Heart left ventricle (tissue), 13 donors: ENCODE results near the gene RPTN.

Experiments used
- POLR2A ChIP-seq, 2 donors: fragments of 450-650 bp; IDR thresholded peaks; one replicate each; pipeline ENCODE4 v1.6.1; 2017; ENCODE audit warnings: antibody characterized with exemption in 2 of 2, mild to moderate bottlenecking in 2 of 2, moderate library complexity in 2 of 2
- TF ChIP-seq, protein P1 (sequence below), 12 donors: fragments of 200-600 bp; sonication (generic) in 4 of 12; IDR thresholded peaks; one replicate each; pipeline versions ENCODE4 v1.5.0 to v1.8.0; 2018 to 2022; ENCODE audit warnings: antibody characterized with exemption in 12 of 12, mild to moderate bottlenecking in 5 of 12
- donor health status: ischemic (EF 13 %, LVEDD 7.1; RV severe dilation, severe dysfunction).
- donor health status: DM: no; HTN: yes; CAD: no.
- donor health status: DM: no; HTN: no; CAD: no.
- donor health status: ischemic (EF 25% LVEDD 6.9; RV normal size, moderate dysfunction).
- donor health status: ischemic (EF 25% LVEDD 5.7; RV mildly dilated, moderate dysfunction).
- donor health status: ischemic (EF 35%, LVEDD 5.7; RV mildly dilated, moderate dysfunction).
- donor health status: nonischemic (EF 11% LVEDD 7.7; RV severe dilation, severe dysfunction).
- donor health status: DM: yes; HTN: yes; CAD: no.
- donor health status: PGD.
- donor health status: ischemic (EF 29% LVEDD 5.4; RV normal size, mild dysfunction).
- donor health status: nonischemic (EF 23%, LVEDD 6.1; RV moderate dilation, normal function).

DNA sequence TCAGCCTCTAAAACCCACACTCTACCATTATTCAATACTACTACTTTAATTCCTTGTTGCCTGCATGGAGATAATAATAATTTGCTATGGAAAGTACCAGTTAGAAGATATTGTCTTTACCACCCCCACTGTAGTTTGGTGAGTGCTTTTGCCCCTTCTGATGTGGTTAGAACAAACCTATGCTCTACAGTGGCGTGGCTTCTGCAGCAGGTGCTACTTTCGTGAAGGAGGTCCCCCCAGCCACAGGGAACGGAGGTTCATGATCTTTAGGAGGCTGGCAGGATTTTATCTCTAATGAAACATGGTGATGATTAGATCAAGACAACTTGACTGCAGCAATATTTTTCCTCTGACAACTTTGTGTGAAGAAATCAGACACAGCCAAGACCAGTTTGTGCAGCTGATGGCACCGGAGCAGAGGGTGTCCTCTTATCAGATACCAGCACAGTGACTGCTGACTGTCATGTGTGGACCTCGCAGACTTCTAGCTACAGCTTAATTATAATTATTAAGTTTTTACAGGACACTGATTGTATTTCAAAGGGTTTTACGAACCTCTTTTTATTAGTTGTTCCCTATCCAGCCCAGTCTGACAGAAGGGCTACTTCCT, 33.1 kb downstream of the RPTN start:
- TF ChIP-seq, protein P1, sequence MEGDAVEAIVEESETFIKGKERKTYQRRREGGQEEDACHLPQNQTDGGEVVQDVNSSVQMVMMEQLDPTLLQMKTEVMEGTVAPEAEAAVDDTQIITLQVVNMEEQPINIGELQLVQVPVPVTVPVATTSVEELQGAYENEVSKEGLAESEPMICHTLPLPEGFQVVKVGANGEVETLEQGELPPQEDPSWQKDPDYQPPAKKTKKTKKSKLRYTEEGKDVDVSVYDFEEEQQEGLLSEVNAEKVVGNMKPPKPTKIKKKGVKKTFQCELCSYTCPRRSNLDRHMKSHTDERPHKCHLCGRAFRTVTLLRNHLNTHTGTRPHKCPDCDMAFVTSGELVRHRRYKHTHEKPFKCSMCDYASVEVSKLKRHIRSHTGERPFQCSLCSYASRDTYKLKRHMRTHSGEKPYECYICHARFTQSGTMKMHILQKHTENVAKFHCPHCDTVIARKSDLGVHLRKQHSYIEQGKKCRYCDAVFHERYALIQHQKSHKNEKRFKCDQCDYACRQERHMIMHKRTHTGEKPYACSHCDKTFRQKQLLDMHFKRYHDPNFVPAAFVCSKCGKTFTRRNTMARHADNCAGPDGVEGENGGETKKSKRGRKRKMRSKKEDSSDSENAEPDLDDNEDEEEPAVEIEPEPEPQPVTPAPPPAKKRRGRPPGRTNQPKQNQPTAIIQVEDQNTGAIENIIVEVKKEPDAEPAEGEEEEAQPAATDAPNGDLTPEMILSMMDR (IDR thresholded peaks at IDR 0.05) = no peak
- TF ChIP-seq POLR2A (IDR thresholded peaks at IDR 0.05) = no peak
